IMR-90 (cell line): ENCODE measurements around the gene GAS7. TPM values are rescaled to one million over a fixed set of nuclear protein-coding genes. Genes with fewer than 3 reads are reported as not detected.

Experiments
- ATAC-seq: fragments of 200-7000 bp; cut with Tn5 transposase; 2 replicates; pipeline ENCODE4 v1.9.1; 2020; ENCODE audit warnings: low read depth, mild to moderate bottlenecking, moderate library complexity
- BruUV-seq: library from RNA; stranded (reverse); fragments of 400-500 nt; replicated peaks from 2 replicates; lab custom pipeline; 2021; lab: Mats Ljungman, UMichigan
- CTCF ChIA-PET: fragments of 300-600 bp; formaldehyde crosslinking; extraction: SDS; loops from one replicate; lab custom pipeline; 2021; ENCODE audit warnings: antibody characterized with exemption; lab: Yijun Ruan, JAX
- POLR2A ChIA-PET: fragments of 300-600 bp; sonication (Branson Sonifier 250); formaldehyde crosslinking; loops from one replicate; lab custom pipeline; 2022; ENCODE audit warnings: antibody characterized with exemption; ENCODE audit not compliant: unreplicated experiment; lab: Charles Lee
- DNase-seq: peaks from one replicate; pipeline ENCODE4 v3.0.0; 2013
- H2AFZ ChIP-seq: replicated peaks from 2 replicates; pipeline ENCODE3; 2013; ENCODE audit warnings: low read length, mild to moderate bottlenecking; ENCODE audit not compliant: poor library complexity
- H2AK5ac ChIP-seq: 2 replicates; pipeline ENCODE4 v1.6.1; 2013; ENCODE audit warnings: low read depth, low read length, inconsistent platforms
- H2AK9ac ChIP-seq: replicated peaks from 2 replicates; pipeline ENCODE3; 2013; ENCODE audit warnings: mild to moderate bottlenecking, low read depth, low read length, moderate library complexity; ENCODE audit not compliant: poor library complexity
- H2BK120ac ChIP-seq: 2 replicates; pipeline ENCODE4 v1.6.1; 2013; ENCODE audit warnings: low read depth, low read length, inconsistent platforms
- H2BK15ac ChIP-seq: 3 replicates; pipeline ENCODE4 v1.6.1; 2013; ENCODE audit warnings: low read depth, low read length, inconsistent platforms
- H2BK20ac ChIP-seq: 2 replicates; pipeline ENCODE4 v1.6.1; 2013; ENCODE audit warnings: low read depth, mild to moderate bottlenecking, inconsistent platforms, low read length, moderate library complexity
- H2BK5ac ChIP-seq: 2 replicates; pipeline ENCODE4 v1.6.1; 2013; ENCODE audit warnings: mild to moderate bottlenecking, low read depth, low read length, inconsistent platforms; ENCODE audit not compliant: poor library complexity, severe bottlenecking
- H3K14ac ChIP-seq: replicated peaks from 2 replicates; pipeline ENCODE4 v1.6.1; 2013; ENCODE audit warnings: low read depth, low read length, inconsistent platforms
- H3K18ac ChIP-seq: 2 replicates; pipeline ENCODE4 v1.6.1; 2013; ENCODE audit warnings: low read depth, low read length, control low read depth
- H3K23ac ChIP-seq: 2 replicates; pipeline ENCODE4 v1.6.1; 2013; ENCODE audit warnings: low read depth, low read length, inconsistent platforms
- H3K27ac ChIP-seq: 2 replicates; pipeline ENCODE4 v1.5.1; 2013; ENCODE audit warnings: mild to moderate bottlenecking, control low read depth, low read length; ENCODE audit not compliant: insufficient read depth
- H3K27me3 ChIP-seq: 2 replicates; pipeline ENCODE4 v1.6.1; 2013; ENCODE audit warnings: low read length; ENCODE audit not compliant: control insufficient read depth, insufficient read depth
- H3K36me3 ChIP-seq: 2 replicates; pipeline ENCODE4 v1.6.1; 2013; ENCODE audit warnings: low read length, mixed read lengths; ENCODE audit not compliant: control insufficient read depth, insufficient read depth
- H3K4ac ChIP-seq: 2 replicates; pipeline ENCODE4 v1.6.1; 2013; ENCODE audit warnings: low read depth, low read length, inconsistent platforms
- H3K4me1 ChIP-seq: 2 replicates; pipeline ENCODE4 v1.6.1; 2013; ENCODE audit warnings: low read length, mixed read lengths; ENCODE audit not compliant: control insufficient read depth, insufficient read depth
- H3K4me2 ChIP-seq: 2 replicates; pipeline ENCODE4 v1.6.1; 2013; ENCODE audit warnings: low read depth, mild to moderate bottlenecking, control low read depth, low read length, moderate library complexity
- H3K4me3 ChIP-seq: 2 replicates; pipeline ENCODE4 v1.5.1; 2013; ENCODE audit warnings: low read depth, mild to moderate bottlenecking, control low read depth, low read length, moderate library complexity; ENCODE audit not compliant: insufficient read depth
- H3K56ac ChIP-seq: 2 replicates; pipeline ENCODE4 v1.6.1; 2013; ENCODE audit warnings: low read length, inconsistent platforms; ENCODE audit not compliant: insufficient read depth; ENCODE audit errors: extremely low read depth
- H3K79me1 ChIP-seq, 2 experiments: 2 replicates each; pipeline ENCODE4 v1.6.1; 2013; ENCODE audit warnings: low read length in 2 of 2, inconsistent platforms in 1 of 2, low read depth in 1 of 2
- H3K9ac ChIP-seq: 2 replicates; pipeline ENCODE4 v1.6.1; 2013; ENCODE audit warnings: low read depth, low read length, control low read depth
- H3K9me1 ChIP-seq: 2 replicates; pipeline ENCODE4 v1.6.1; 2013; ENCODE audit warnings: low read length, inconsistent platforms; ENCODE audit not compliant: insufficient read depth
- H3K9me3 ChIP-seq: 2 replicates; pipeline ENCODE4 v1.6.1; 2013; ENCODE audit warnings: low read length; ENCODE audit not compliant: control insufficient read depth, insufficient read depth
- H4K20me1 ChIP-seq: 2 replicates; pipeline ENCODE4 v1.6.1; 2013; ENCODE audit warnings: low read length, inconsistent platforms; ENCODE audit not compliant: insufficient read depth
- H4K5ac ChIP-seq: 2 replicates; pipeline ENCODE4 v1.6.1; 2013; ENCODE audit warnings: mild to moderate bottlenecking, low read depth, low read length, control low read depth
- H4K8ac ChIP-seq, 2 experiments: 2 replicates each; pipeline ENCODE4 v1.6.1; 2013; ENCODE audit warnings: low read depth in 2 of 2, low read length in 2 of 2, control low read depth in 1 of 2, inconsistent platforms in 1 of 2
- H4K91ac ChIP-seq: 2 replicates; pipeline ENCODE4 v1.6.1; 2013; ENCODE audit warnings: low read depth, low read length, inconsistent platforms; ENCODE audit not compliant: insufficient read depth
- BHLHE40 ChIP-seq: fragments of 150-350 bp; IDR thresholded peaks from 2 replicates; pipeline ENCODE4 v1.6.1; 2016; ENCODE audit warnings: mild to moderate bottlenecking, low read depth, low read length
- CEBPB ChIP-seq: IDR thresholded peaks from 2 replicates; pipeline ENCODE4 v1.6.1; 2012; ENCODE audit warnings: low read depth, low read length, improper control_type of control experiment
- FOS ChIP-seq: fragments of 150-350 bp; IDR thresholded peaks from 2 replicates; pipeline ENCODE4 v1.6.1; 2016; ENCODE audit warnings: low read depth, low read length
- RCOR1 ChIP-seq: IDR thresholded peaks from 2 replicates; pipeline ENCODE4 v1.6.1; 2012; ENCODE audit warnings: mild to moderate bottlenecking, low read length, improper control_type of control experiment; ENCODE audit not compliant: insufficient replicate concordance
- WGBS, 2 experiments: methylation state at CpG; one replicate each; pipeline versions ENCODE4 v1.1.5 to v1.1.7; 2013; ENCODE audit warnings: missing lambda C conversion rate in 2 of 2; ENCODE audit not compliant: insufficient read length in 1 of 2; ENCODE audit errors: extremely low coverage in 2 of 2; 5-methylcytosine and 5-hydroxymethylcytosine counted together
- dilution Hi-C: fragments of 300-500 bp; cut with HindIII; formaldehyde crosslinking; loops from one replicate; pipeline ENCODE4 v1.14.3; 2018; ENCODE audit warnings: low sequenced_read_pairs; ENCODE audit not compliant: unreplicated experiment
- in situ Hi-C: fragments of 300-500 bp; cut with MboI; formaldehyde crosslinking; loops from 3 replicates; pipeline ENCODE4 v1.14.3; 2019; ENCODE audit warnings: low sequenced_read_pairs, inconsistent platforms, mixed read lengths
- intact Hi-C: fragments of 100-400 bp; cut with micrococcal nuclease; formaldehyde crosslinking; loops from 2 replicates; pipeline ENCODE4 v1.10.0; 2022
- polyA plus RNA-seq, 3 experiments: library from polyadenylated mRNA; depleted of rRNA; stranded (reverse); fragments of >200 nt; gene quantifications; 2 replicates each; pipeline ENCODE4 v1.2.3, GENCODE V29; 2012; ENCODE audit warnings: low replicate concordance in 1 of 3
- total RNA-seq: library from RNA; depleted of rRNA; stranded (reverse); fragments of >200 nt; gene quantifications from 2 replicates; pipeline ENCODE4 v1.2.3, GENCODE V29; 2012

Gene GAS7
- total and polyA plus RNA-seq, 2 of the 4 experiments (the other 2 are of a cell fraction) = 4.6 to 5.0 TPM

DNA sequence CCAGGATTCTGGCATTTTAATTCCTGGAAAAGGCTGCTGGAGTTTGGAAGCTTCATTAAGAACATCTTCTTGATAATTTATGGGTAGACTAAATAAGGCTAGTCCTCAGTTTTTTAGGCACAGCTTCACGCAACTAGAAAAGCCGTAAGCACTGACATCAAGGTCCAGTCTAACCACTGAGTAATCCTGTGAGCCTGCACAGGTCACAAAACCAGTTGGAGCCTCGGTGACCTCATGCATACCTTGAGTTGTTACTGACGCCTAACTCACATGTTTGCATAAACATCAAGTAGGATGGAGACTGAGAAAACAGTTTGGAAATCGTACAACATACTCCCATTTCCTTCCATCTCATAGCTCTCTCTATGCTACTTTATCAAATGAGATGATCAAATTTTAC lies 229.5 kb downstream of the GAS7 start:
- H2BK120ac ChIP-seq = no peak overlapping the region
- peaks cover 13% of the 10 kb centered on the region; the same call in 1 of the 2 replicates for H3K4me1 ChIP-seq
- H3K36me3 ChIP-seq = no peaks in the 10 kb centered on the region
- H2AFZ ChIP-seq = no peak overlapping the region
- H3K4ac ChIP-seq = no peak overlapping the region
- WGBS, 2 experiments = no CpG with 5 or more reads among the region's 5 CpGs
- no peak overlapping the region for H2BK15ac ChIP-seq
- no peaks in the 10 kb centered on the region for H4K20me1 ChIP-seq
- H4K5ac ChIP-seq = no peak overlapping the region
- no TSS peak for BruUV-seq
- no peak overlapping the region for H2AK9ac ChIP-seq
- no peaks in the 10 kb centered on the region for H3K9me3 ChIP-seq
- no peak overlapping the region for H2BK5ac ChIP-seq
- no peak overlapping the region for H2AK5ac ChIP-seq
- intact Hi-C loops (loop anchor here (5.0 kb wide), 3 partner anchors 158 to 343 kb away; no protein-coding TSS in a partner anchor), dilution Hi-C loops (no loop called here), in situ Hi-C loops (loop anchor here (10.0 kb wide), 2 partner anchors 256 to 646 kb away; no protein-coding TSS in a partner anchor)
- peak overlapping the region; percentile 33; the same call in 1 of the 2 replicates for H2BK20ac ChIP-seq
- peaks cover 2% of the 10 kb centered on the region; the same call in 1 of the 2 replicates for H3K9me1 ChIP-seq
- ChIA-PET CTCF (interaction anchor here (0.8 to 3.2 kb wide), 5 partner anchors 32 to 258 kb away, joined by 3 to 11 read pairs (median 4); no protein-coding TSS in a partner anchor), POLR2A (no interaction called here)
- H3K27me3 ChIP-seq = no peaks in the 10 kb centered on the region
- peak; percentile 91 for DNase-seq
- no peak overlapping the region for H4K91ac ChIP-seq
- no peak overlapping the region for H3K23ac ChIP-seq
- ATAC-seq = peak; percentile 70
- H3K4me3 ChIP-seq = no peak overlapping the region
- no peak overlapping the region for H3K14ac ChIP-seq
- TF ChIP-seq BHLHE40 = peak; percentile 79
- TF ChIP-seq CEBPB = peak; percentile 25; the same call in 1 of the 2 replicates
- no peak for TF ChIP-seq RCOR1
- peak; percentile 75 for TF ChIP-seq FOS
- no peaks in the 10 kb centered on the region for H3K79me1 ChIP-seq
- no peak overlapping the region for H3K27ac ChIP-seq
- no peak overlapping the region for H4K8ac ChIP-seq
- no peak overlapping the region for H3K56ac ChIP-seq
- no peak overlapping the region for H3K9ac ChIP-seq
- H3K4me2 ChIP-seq = no peak overlapping the region; the same call in 1 of the 2 replicates
- H3K18ac ChIP-seq = no peak overlapping the region
